Measurements from ENCODE around the gene GNAO1.

DNA sequence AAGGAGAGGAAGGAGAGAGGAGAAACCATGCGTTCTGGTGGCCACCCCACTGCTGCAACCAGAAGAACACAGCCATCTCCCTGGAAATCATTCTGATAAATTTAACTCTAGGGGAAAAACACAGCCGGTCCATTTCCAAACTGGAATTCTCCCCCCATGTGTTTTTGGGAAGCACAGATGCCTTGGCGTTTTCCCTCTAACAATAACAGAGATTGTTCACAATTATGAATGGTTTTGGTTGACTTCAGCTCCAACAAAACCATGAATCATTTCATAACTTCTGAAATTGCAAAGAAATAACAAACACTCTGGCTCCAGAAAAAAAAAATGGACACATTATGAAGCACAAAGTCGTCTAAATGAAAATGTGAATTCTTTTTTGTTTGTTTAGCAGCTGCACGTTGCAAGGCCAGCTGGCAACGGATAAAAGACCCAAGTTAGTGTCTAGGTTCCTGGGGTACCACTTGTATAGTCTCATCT lies 46.2 kb downstream of the GNAO1 start:
- TF ChIP-seq CTCF (IDR thresholded peaks at IDR 0.05) (no peak), POLR2A (IDR thresholded peaks at IDR 0.05) (no peak)
